Hippocampal formation (tissue), 2 donors: Measurements from ENCODE around the gene KIF22.
A peak's percentile ranks its signal among the peaks of the same experiment; 100 is the strongest.
"Not testable (repeated sequence)": the region's sequence is repeated elsewhere in the genome, so short reads cannot be mapped to it uniquely, and the experiment has no call there.

Source experiments
- DNase-seq, 2 donors: peaks; one replicate each; lab custom pipeline; 2025; lab: John Stamatoyannopoulos, UW

The KIF22 gene

GRCh38 chr16:29815032-29815721, 24.6 kb downstream of the KIF22 start:
- no peak for DNase-seq

DNA sequence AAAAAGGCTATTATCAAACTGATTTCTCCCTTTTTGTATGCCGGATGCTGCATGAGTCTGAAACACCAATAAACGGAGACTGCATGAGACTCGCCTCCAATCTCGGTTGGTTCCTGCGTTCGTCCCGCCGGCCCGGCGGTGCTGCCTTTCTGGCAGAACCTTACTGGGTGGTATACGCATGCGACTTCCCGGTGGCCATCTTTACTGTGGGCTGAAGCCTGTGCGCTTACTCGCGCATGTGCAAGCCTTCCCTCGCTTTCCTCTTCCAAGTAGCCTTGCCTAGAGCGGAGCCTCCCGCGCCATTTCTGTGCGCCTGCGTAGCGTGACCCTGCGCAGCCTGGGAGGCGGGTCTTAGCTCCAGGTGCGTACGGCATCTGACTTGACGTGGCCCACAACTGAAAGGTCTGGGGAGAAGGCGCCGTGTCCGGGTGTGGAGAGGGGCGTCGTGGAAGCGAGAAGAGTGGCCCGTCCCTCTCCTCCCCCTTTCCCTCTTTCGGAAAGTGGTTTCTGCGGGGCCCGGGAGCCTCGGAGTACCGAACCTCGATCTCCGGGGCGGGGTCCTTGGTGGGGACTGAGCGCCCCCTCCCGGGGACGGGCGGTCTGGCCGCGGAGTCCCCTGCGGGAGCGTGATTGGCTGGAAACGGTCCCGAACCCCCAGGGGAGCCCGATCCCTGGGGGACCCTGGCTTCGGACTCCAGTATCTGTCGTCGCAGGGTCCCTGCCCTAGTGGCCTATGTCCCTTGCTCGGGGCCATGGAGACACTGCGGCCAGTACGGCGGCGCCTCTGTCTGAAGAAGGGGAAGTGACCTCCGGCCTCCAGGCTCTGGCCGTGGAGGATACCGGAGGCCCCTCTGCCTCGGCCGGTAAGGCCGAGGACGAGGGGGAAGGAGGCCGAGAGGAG, 25.5 kb downstream of the KIF22 start, which contains the start of gene PAGR1:
Gene PAGR1 (plus strand): TSS at position 360 of the 901 bp plus-strand sequence. CDS start 374 bp downstream, at position 734.
- peak; percentile 96 to 97 for DNase-seq

DNA sequence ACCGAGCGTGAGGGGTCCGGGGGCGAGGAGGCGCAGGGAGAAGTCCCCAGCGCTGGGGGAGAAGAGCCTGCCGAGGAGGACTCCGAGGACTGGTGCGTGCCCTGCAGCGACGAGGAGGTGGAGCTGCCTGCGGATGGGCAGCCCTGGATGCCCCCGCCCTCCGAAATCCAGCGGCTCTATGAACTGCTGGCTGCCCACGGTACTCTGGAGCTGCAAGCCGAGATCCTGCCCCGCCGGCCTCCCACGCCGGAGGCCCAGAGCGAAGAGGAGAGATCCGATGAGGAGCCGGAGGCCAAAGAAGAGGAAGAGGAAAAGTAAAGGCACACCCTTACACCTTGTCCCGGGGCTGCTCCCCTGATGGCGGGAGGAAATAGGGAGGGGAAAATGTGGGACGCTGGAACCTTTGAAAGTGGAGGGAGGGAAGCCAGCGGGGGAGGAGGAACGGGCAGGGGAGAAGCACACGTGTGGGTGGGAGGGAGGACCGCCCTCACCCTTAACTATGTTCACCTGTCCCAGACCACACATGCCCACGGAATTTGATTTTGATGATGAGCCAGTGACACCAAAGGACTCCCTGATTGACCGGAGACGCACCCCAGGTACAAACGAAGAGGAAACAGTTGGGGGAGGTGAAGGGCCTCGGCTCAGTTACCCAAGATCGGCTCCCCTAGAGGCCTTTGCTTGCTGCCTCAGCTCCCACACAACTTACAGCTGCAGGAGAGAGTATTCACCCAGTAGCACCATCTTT, 26.3 kb downstream of the KIF22 start:
- DNase-seq, result peak in 1 of 2 donors; percentile 59

- no peak for DNase-seq
These were observed 27.5 kb downstream of the KIF22 start for GRCh38 chr16:29818082-29818481.

- DNase-seq, result no peak
These were observed 29.0 kb downstream of the KIF22 start for GRCh38 chr16:29819506-29819905.

DNA sequence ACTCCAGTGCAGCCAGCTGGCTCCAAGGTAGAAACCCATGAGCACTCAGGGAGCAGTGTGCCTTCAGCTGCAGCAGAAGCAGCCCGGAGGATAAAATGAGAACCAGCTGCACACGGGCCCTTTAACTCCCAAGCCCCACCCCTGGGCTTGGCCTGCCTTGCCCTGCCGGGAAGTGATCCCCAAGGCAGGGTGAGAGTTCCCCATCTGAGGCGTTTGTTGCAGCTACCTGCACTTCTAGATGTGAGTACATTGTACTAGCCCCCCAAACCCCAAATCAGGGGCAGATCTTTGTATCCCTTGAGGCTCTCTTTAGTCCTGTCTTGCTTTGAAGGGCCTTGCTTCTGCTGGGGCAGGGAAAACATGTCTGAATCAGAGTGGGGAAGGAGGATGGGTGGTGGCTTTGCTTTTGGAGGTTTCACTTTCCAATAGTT, 29.7 kb downstream of the KIF22 start, which contains the start of gene MVP:
Gene MVP (plus strand): TSS at position 192 of the 431 bp plus-strand sequence. CDS start 10,088 bp downstream, outside the sequence.
- DNase-seq, result peak; percentile 38 to 46

- no peak for DNase-seq
These were observed 30.4 kb downstream of the KIF22 start for GRCh38 chr16:29820730-29821642.

GRCh38 chr16:29821643-29822115, 31.1 kb downstream of the KIF22 start:
- DNase-seq, result no peak

- no peak for DNase-seq
These were observed 34.1 kb downstream of the KIF22 start for GRCh38 chr16:29824589-29825144.

DNA sequence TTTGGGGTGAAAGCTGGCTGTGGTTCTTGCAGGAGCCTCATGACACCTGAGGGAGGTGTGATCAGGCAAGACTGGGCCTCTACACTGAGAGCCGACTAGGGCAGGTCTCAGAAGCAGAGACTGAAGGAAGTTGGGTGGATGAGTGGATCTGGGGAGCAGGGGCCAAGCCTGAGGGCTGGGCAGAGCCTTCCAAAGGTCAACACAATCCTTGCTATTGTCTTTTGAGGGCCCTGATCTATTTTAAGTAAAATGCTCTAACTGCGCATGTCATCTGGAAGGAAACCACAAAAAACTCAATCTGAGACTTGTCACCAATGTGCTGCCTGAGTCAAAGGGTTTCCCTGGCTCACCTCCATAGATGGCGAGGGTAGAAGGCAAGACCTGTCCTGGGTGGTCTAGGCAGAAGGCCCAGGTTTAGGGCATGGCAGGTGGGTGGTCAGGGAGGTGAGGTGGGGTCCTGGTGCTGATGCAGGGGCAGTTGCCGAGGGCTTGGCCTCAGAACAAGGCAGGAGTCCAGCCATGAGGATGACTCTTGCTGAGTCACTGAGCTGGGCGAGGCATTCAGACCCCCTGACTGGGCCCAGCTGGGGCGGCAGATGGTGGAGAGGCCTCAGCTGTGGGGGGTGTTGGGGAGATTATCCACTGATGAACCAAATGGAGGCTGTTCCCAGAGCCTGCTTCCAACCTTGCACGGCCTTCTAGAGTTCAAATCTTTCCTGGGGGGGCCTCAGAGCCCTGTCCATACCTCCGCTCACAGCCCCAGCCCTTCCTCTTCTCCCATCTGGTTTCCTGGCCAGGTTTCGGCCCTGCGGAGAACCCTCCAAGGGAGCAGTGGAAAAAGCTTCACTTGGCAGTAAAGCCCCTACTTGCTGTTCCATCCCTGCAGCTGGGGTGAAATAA, 34.8 kb downstream of the KIF22 start:
- peak; percentile 29 to 43 for DNase-seq

DNA sequence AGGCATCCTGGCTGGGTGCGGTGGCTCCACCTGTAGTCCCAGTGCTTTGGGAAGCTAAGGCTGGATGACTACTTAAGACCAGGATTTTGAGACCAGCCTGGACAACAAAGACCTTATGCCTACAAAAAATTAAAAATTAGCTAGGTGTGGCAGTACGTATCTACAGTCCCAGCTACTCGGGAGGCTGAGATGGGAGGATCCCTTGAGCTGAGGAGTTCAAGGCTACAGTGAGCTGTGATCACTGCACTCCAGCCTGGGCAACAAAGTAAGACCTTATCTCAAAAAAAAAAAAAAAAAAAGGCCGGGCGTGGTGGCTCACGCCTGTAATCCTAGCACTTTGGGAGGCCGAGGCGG, 35.8 kb downstream of the KIF22 start:
- no peak for DNase-seq

DNA sequence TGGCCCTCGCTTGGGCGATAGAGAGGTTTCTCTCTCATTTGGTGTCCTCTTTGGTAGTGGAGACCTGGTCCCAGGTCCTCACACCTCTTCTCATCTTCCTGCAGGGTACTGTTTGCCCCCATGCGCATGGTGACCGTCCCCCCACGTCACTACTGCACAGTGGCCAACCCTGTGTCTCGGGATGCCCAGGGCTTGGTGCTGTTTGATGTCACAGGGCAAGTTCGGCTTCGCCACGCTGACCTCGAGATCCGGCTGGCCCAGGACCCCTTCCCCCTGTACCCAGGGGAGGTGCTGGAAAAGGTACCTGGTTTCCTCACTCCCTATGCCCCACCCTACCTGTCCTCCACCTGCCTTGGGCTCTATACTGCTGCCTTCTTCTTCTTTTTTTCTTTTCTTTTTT, 40.2 kb downstream of the KIF22 start:
- no peak for DNase-seq

- no peak for DNase-seq
These were observed 40.9 kb downstream of the KIF22 start for GRCh38 chr16:29831490-29831889.

GRCh38 chr16:29833219-29833618, 42.7 kb downstream of the KIF22 start:
- not testable (repeated sequence) for DNase-seq

- no peak for DNase-seq
These were observed 43.5 kb downstream of the KIF22 start for GRCh38 chr16:29834079-29834478.

- DNase-seq, result no peak
These were observed 45.4 kb downstream of the KIF22 start for GRCh38 chr16:29835926-29836325.

- DNase-seq, result no peak
These were observed 46.1 kb downstream of the KIF22 start for GRCh38 chr16:29836623-29837022.

- no peak for DNase-seq
These were observed 47.3 kb downstream of the KIF22 start for GRCh38 chr16:29837841-29838240.

DNA sequence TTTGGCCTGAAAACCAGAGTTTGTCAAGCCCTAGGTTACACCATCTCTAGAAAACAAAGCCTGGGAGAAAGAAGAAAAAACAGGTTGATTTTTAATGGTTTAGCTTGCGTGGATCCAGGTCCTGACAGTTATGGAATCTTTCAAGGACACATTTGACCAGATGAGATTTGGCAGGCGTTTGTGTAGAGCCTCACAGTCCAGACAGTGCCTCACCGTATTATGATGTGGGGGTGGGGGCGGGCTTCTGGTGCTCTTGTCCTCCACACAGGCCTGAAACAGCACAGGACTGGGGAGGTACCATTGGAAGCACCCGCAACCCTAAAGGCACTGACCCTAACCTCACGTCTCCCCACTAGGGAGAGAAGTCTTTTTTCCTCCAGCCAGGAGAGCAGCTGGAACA, 49.3 kb downstream of the KIF22 start:
- DNase-seq, result no peak

- no peak for DNase-seq
These were observed 49.7 kb downstream of the KIF22 start for GRCh38 chr16:29840240-29840639.
